ENCODE results near the gene OR4N2. TPM values are rescaled to one million over a fixed set of nuclear protein-coding genes. Genes with fewer than 3 reads are reported as not detected.
"Not testable (repeated sequence)": the region's sequence is repeated elsewhere in the genome, so short reads cannot be mapped to it uniquely, and the experiment has no call there.

OR4N2 gene
- total RNA-seq, result not detected

DNA sequence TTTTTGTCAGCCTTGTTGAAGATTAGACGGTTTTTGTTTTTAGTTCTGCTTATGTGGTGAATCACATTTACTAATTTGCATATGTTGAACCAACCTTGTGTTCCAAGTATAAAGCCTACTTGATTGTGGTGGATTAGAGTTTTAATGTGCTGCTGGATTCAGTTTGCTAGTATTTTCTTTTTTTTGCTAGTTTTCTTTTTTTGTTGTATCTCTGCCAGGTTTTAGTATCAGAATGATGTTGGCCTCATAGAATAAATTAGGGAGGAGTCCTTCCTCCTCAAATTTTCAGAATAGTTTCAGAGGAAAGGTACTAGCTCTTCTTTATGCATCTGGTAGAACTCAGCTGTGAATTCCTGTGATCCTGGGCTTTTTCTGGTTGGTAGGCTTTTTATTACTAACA, at the start of gene OR4N2:
OR4N2 (plus strand) TSS at position 301 of the 400 bp plus-strand sequence. CDS start 23,679 bp downstream, outside the sequence.
- H3K27ac ChIP-seq; DNase-seq (ENCODE audit: low spot score in 2 of 2); H3K27me3 ChIP-seq; H3K4me1 ChIP-seq; H3K36me3 ChIP-seq; H3K4me3 ChIP-seq: not testable (repeated sequence)
- peaks cover 0 to 25% (median 0%) of the 10 kb centered on the region in 4 donors for H3K9me3 ChIP-seq
- 73 to 77% methylated on average over 1 of the region's 1 CpG for WGBS, 2 donors

DNA sequence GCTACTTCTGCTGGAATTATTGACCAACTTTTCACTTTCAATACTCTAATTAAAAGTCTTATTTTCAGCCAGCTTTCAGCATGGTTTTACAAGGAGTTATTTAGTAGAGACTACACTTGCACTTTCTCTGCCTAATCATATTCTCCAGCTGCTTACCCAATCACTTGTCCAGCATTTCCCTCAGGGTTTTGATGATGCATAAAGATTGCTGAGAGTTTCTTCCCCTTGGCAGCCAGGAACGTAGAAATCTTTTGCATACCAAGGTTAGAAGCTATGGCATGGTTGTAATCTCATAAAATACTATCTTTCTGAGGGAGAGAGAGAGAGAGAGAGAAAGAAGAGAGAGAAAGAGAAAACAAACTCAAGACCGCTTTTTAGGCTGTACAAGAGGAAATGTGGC, 49.4 kb upstream of the OR4N2 start:
- DNase-seq (ENCODE audit: low spot score in 2 of 2), result no peak
- WGBS, 2 donors, result 36% methylated on average over 2 of the region's 2 CpGs
- Histone ChIP-seq H3K27me3 (no peaks in the 10 kb centered on the region), H3K4me1 (no peaks in the 10 kb centered on the region), H3K27ac (no peak overlapping the region), H3K36me3 (no peaks in the 10 kb centered on the region), H3K4me3 (no peak overlapping the region), H3K9me3 (no peaks in the 10 kb centered on the region)
- no peak for TF ChIP-seq EP300 (IDR thresholded peaks at IDR 0.05)
- TF ChIP-seq, protein P1, sequence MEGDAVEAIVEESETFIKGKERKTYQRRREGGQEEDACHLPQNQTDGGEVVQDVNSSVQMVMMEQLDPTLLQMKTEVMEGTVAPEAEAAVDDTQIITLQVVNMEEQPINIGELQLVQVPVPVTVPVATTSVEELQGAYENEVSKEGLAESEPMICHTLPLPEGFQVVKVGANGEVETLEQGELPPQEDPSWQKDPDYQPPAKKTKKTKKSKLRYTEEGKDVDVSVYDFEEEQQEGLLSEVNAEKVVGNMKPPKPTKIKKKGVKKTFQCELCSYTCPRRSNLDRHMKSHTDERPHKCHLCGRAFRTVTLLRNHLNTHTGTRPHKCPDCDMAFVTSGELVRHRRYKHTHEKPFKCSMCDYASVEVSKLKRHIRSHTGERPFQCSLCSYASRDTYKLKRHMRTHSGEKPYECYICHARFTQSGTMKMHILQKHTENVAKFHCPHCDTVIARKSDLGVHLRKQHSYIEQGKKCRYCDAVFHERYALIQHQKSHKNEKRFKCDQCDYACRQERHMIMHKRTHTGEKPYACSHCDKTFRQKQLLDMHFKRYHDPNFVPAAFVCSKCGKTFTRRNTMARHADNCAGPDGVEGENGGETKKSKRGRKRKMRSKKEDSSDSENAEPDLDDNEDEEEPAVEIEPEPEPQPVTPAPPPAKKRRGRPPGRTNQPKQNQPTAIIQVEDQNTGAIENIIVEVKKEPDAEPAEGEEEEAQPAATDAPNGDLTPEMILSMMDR (IDR thresholded peaks at IDR 0.05), result no peak
- TF ChIP-seq POLR2A (IDR thresholded peaks at IDR 0.05), result no peak

DNA sequence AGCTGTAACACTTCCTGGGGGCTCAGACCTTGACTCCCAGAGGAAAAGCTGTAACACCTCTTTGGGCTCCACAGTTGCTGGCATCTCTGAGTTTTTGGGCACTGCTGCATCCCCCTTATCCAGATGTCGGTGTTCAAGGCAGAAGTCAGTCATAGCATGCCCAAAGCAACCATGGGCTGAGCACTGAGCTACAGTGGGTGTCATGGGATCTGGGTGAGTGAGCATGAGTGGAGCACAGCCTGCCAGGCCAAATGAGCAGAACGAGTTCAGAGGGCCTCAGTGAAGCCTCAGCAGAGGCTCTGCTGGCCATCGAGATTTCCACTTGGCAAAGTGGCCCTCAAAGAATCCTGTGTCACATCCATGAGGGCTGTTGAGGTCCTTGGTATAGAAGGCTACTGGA, 32.1 kb upstream of the OR4N2 start:
- DNase-seq (ENCODE audit: low spot score in 2 of 2); H3K4me1 ChIP-seq; H3K4me3 ChIP-seq; H3K27me3 ChIP-seq; H3K36me3 ChIP-seq; H3K27ac ChIP-seq: not testable (repeated sequence)
- WGBS, 2 donors, result 35 to 45% methylated on average over 2 to 3 of the region's 3 CpGs
- H3K9me3 ChIP-seq, result peaks cover 0 to 13% (median 0%) of the 10 kb centered on the region in 4 donors

GRCh38 chr14:19771895-19772430, 31.6 kb upstream of the OR4N2 start:
- Histone ChIP-seq H3K9me3 (peaks cover 0 to 13% (median 0%) of the 10 kb centered on the region in 4 donors), H3K27ac (no peak overlapping the region), H3K27me3 (no peaks in the 10 kb centered on the region), H3K4me1 (no peaks in the 10 kb centered on the region), H3K4me3 (no peak overlapping the region), H3K36me3 (no peaks in the 10 kb centered on the region)
- DNase-seq (ENCODE audit: low spot score in 2 of 2), result no peak
- WGBS, 2 donors, result 83 to 86% methylated on average over 1 of the region's 1 CpG
- TF ChIP-seq EP300 (IDR thresholded peaks at IDR 0.05) (no peak), POLR2A (IDR thresholded peaks at IDR 0.05) (no peak)
- TF ChIP-seq, protein P1 (IDR thresholded peaks at IDR 0.05), result no peak

- peaks cover 0 to 13% (median 0%) of the 10 kb centered on the region in 4 donors for H3K9me3 ChIP-seq
- not testable (repeated sequence) for DNase-seq (ENCODE audit: low spot score in 2 of 2); H3K36me3 ChIP-seq; H3K4me1 ChIP-seq; H3K27ac ChIP-seq; H3K4me3 ChIP-seq; H3K27me3 ChIP-seq
- 42 to 49% methylated on average over 2 of the region's 2 CpGs for WGBS, 2 donors
Measured at GRCh38 chr14:19772454-19772853, 31.1 kb upstream of the OR4N2 start.

DNA sequence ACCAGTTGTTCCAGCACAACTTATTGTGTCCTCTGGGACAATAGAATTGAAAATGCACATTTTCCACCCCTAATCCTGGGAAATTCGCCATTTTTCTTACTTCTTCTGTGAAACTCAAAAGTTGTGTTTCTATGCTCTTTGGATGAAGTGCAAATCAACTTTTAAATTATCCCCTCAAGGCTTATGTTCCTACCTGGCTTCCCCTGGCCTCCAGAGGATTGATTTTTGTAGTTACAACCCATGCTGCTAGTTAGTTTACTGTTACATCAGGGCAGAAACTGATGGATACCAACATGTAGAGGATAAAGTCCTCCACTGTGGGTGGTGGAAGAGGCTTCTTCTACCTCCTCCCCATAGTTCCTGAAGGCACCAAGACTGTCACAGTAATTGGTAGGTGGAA, 30.4 kb upstream of the OR4N2 start, which contains the start of gene OR4M1:
OR4M1 (plus strand) TSS at position 301 of the 400 bp plus-strand sequence. CDS start 6,819 bp downstream, outside the sequence.
- not testable (repeated sequence) for H3K36me3 ChIP-seq; DNase-seq (ENCODE audit: low spot score in 2 of 2); H3K27ac ChIP-seq; H3K27me3 ChIP-seq; H3K4me1 ChIP-seq; H3K4me3 ChIP-seq
- 19 to 23% methylated on average over 1 of the region's 1 CpG for WGBS, 2 donors
- peaks cover 0 to 13% (median 0%) of the 10 kb centered on the region in 4 donors for H3K9me3 ChIP-seq

- H3K4me3 ChIP-seq, result no peak overlapping the region
- no peaks in the 10 kb centered on the region for H3K36me3 ChIP-seq
- TF ChIP-seq POLR2A (IDR thresholded peaks at IDR 0.05) (no peak), EP300 (IDR thresholded peaks at IDR 0.05) (no peak)
- TF ChIP-seq, protein P1 (IDR thresholded peaks at IDR 0.05), result no peak
- H3K9me3 ChIP-seq, result peaks cover 0 to 13% (median 0%) of the 10 kb centered on the region in 4 donors
- DNase-seq (ENCODE audit: low spot score in 2 of 2), result no peak
- H3K27me3 ChIP-seq, result no peaks in the 10 kb centered on the region
- H3K4me1 ChIP-seq, result no peaks in the 10 kb centered on the region
- 68 to 75% methylated on average over 1 of the region's 1 CpG for WGBS, 2 donors
- no peak overlapping the region for H3K27ac ChIP-seq
Measured at GRCh38 chr14:19775587-19775986, 28.0 kb upstream of the OR4N2 start.

GRCh38 chr14:19785848-19786247, 17.7 kb upstream of the OR4N2 start:
- WGBS, 2 donors, result 79 to 81% methylated on average over 16 of the region's 16 CpGs
- H3K27me3 ChIP-seq; H3K9me3 ChIP-seq; H3K4me3 ChIP-seq; H3K4me1 ChIP-seq; H3K27ac ChIP-seq; H3K36me3 ChIP-seq; DNase-seq (ENCODE audit: low spot score in 2 of 2): not testable (repeated sequence)

DNA sequence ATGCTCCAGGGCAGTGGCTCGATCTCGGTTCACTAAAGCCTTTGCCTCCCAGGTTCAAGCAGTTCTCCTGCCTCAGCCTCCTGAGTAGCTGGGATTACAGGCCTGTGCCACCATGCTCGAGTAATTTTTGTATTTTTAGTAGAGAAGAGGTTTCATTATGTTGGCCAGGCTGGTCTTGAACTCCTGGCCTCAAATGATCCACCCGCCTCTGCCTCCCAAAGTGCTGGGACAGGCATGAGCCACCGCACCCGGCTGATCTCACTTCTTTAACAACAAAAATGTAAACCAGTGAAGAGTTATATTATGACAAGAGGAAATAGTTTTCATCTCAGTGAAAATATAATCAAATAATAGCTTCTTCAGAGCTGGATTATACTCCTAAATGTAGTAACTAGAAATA, 16.3 kb upstream of the OR4N2 start:
- not testable (repeated sequence) for DNase-seq (ENCODE audit: low spot score in 2 of 2); H3K4me3 ChIP-seq; H3K4me1 ChIP-seq; H3K27me3 ChIP-seq; H3K36me3 ChIP-seq; H3K27ac ChIP-seq; H3K9me3 ChIP-seq
- 68 to 78% methylated on average over 4 to 6 of the region's 6 CpGs for WGBS, 2 donors

GRCh38 chr14:19788150-19788549, 15.4 kb upstream of the OR4N2 start:
- H3K9me3 ChIP-seq; H3K4me3 ChIP-seq; H3K4me1 ChIP-seq; H3K27me3 ChIP-seq; DNase-seq (ENCODE audit: low spot score in 2 of 2); H3K27ac ChIP-seq; H3K36me3 ChIP-seq: not testable (repeated sequence)
- 69 to 70% methylated on average over 7 of the region's 7 CpGs for WGBS, 2 donors

All from tibial nerve (tissue), 4 donors.